B cell (primary cell): ENCODE results near the gene FAM180B.

Experiments used
- EZH2 ChIP-seq: IDR thresholded peaks from 2 replicates; pipeline ENCODE4 v1.6.1; 2012; ENCODE audit warnings: borderline replicate concordance, low read depth, mild to moderate bottlenecking, moderate library complexity, low read length; ENCODE audit not compliant: insufficient read depth, poor library complexity, severe bottlenecking
- TF ChIP-seq, protein P1 (sequence below): fragments of 200-600 bp; IDR thresholded peaks from one replicate; pipeline ENCODE4 v1.8.0; 2022; ENCODE audit warnings: antibody characterized with exemption, mild to moderate bottlenecking

DNA sequence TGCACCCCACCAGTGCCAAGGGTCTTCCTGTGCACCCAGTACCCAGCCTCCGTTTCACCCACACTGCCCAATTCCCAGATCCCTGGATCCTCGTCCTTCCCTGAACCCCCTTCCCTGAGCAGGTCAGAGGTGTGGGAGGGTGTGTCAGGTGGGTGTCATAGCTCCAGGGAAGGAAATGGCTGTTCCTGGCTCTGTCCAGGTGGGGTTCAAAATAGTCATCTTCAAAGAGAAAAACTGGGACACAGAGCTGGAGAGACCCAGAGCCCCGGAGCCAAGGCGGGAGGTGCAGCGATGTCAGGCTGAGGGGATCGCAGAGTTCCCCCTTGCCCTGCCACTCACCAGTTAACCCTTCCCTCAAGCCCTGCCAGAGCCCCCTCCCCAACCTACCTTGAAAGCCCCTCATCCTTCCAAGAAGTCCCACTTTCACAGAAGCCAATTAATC, 7.0 kb downstream of the FAM180B start:
- TF ChIP-seq EZH2, result no peak
- TF ChIP-seq, protein P1, sequence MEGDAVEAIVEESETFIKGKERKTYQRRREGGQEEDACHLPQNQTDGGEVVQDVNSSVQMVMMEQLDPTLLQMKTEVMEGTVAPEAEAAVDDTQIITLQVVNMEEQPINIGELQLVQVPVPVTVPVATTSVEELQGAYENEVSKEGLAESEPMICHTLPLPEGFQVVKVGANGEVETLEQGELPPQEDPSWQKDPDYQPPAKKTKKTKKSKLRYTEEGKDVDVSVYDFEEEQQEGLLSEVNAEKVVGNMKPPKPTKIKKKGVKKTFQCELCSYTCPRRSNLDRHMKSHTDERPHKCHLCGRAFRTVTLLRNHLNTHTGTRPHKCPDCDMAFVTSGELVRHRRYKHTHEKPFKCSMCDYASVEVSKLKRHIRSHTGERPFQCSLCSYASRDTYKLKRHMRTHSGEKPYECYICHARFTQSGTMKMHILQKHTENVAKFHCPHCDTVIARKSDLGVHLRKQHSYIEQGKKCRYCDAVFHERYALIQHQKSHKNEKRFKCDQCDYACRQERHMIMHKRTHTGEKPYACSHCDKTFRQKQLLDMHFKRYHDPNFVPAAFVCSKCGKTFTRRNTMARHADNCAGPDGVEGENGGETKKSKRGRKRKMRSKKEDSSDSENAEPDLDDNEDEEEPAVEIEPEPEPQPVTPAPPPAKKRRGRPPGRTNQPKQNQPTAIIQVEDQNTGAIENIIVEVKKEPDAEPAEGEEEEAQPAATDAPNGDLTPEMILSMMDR, result no peak
